AG04450 (cell line): ENCODE measurements around the gene MUL1. TPM values are rescaled to one million over a fixed set of nuclear protein-coding genes. Genes with fewer than 3 reads are reported as not detected.

ENCODE experiments used
- polyA plus RNA-seq: library from polyadenylated mRNA; depleted of rRNA; stranded (reverse); fragments of >200 nt; gene quantifications from 2 replicates; pipeline ENCODE4 v1.2.3, GENCODE V29; 2011; rRNA removed

MUL1 gene
- polyA plus RNA-seq, 1 experiment: 23.1 TPM

Other genes starting within 250 kb of the MUL1 start
- not detected in 2 replicates for gene VWA5B1, start 217.3 kb downstream of the MUL1 start, polyA plus RNA-seq
- gene CAMK2N1, start 21.9 kb downstream of the MUL1 start, polyA plus RNA-seq: 62.8 and 83.1 TPM in 2 replicates
- gene FAM43B, start 44.4 kb upstream of the MUL1 start, polyA plus RNA-seq: 0.02 TPM in 1 of 2 replicates, not detected in the other
- gene CDA, start 80.9 kb upstream of the MUL1 start, polyA plus RNA-seq: 2.8 and 4.2 TPM in 2 replicates
- 43.8 and 49.0 TPM in 2 replicates for gene PINK1, start 125.3 kb upstream of the MUL1 start, polyA plus RNA-seq
- 494 and 553 TPM in 2 replicates for gene DDOST, start 153.2 kb upstream of the MUL1 start, polyA plus RNA-seq
- gene KIF17, start 209.9 kb upstream of the MUL1 start, polyA plus RNA-seq: 2.7 and 2.8 TPM in 2 replicates
- gene SH2D5, start 224.6 kb upstream of the MUL1 start, polyA plus RNA-seq: 4.9 and 6.5 TPM in 2 replicates